ENCODE data around the gene ZNF444.

DNA sequence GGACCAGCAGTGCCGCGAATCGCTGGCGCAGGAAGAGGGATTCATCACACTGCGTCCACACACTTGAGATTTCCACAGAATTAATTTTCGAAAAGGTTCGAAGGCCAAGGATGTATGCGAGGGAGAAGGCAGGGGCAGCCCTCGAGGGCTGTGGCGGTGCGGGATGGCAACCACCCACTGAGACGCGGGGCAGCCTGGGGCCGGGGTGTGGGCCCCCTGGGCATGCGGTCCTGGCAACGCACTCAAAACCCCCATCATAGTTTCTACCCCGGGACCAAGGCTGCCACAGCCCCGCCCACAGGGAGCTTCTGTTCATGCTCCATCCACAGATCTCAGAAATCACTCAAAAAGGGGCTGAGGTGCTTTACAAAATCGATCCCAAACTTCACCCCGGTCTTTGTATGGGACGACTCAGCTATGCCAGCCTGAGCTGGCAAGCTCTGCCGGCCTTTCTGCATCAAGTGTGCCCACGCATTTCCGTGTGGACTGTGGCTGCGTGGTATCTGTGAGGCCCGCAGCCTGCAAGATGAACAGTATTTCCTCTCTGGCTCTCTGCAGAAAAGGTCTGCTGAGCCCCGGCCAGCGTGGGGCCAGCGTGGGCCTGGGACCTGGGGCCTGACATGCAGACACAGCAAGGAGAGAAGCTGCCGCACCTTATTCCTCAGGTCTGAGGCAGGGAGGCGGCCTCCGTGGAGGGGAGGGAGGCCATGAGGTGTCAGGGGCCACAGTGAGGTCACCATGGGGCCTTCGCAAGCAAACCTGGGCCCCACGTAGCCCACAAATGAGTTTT is 39.1 kb upstream of the ZNF444 start:
- TF ChIP-seq, protein P1, sequence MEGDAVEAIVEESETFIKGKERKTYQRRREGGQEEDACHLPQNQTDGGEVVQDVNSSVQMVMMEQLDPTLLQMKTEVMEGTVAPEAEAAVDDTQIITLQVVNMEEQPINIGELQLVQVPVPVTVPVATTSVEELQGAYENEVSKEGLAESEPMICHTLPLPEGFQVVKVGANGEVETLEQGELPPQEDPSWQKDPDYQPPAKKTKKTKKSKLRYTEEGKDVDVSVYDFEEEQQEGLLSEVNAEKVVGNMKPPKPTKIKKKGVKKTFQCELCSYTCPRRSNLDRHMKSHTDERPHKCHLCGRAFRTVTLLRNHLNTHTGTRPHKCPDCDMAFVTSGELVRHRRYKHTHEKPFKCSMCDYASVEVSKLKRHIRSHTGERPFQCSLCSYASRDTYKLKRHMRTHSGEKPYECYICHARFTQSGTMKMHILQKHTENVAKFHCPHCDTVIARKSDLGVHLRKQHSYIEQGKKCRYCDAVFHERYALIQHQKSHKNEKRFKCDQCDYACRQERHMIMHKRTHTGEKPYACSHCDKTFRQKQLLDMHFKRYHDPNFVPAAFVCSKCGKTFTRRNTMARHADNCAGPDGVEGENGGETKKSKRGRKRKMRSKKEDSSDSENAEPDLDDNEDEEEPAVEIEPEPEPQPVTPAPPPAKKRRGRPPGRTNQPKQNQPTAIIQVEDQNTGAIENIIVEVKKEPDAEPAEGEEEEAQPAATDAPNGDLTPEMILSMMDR (IDR thresholded peaks at IDR 0.05) = no peak
- TF ChIP-seq POLR2A (IDR thresholded peaks at IDR 0.05) = no peak

Measured in esophagus squamous epithelium (tissue), 4 donors.